ENCODE data around the gene ATP8B1. TPM values are rescaled to one million over a fixed set of nuclear protein-coding genes. Genes with fewer than 3 reads are reported as not detected.

Gene ATP8B1
- total RNA-seq, 1 experiment from 2014 or later = 1.1 TPM

GRCh38 chr18:57801761-57802212 lies 1.3 kb downstream of the ATP8B1 start:
- no CpG with 5 or more reads among the region's 26 CpGs for WGBS (ENCODE audit: extremely low coverage, insufficient read length, low lambda C conversion rate)
- H4K20me1 ChIP-seq (ENCODE audit: control insufficient read depth, insufficient read depth, insufficient read length) = no peaks in the 10 kb centered on the region

More at GRCh38 chr18:57801761-57802212, 1.3 kb downstream of the ATP8B1 start:
- Histone ChIP-seq H3K4me2 (ENCODE audit: insufficient read depth, insufficient read length, low read length) (peak overlapping the region; percentile 62), H2BK5ac (ENCODE audit: insufficient read length, low read length) (no peak overlapping the region), H2AFZ (ENCODE audit: low read length) (no peak overlapping the region), H4K5ac (ENCODE audit: insufficient read length, low read depth, low read length) (no peak overlapping the region), H3K27me3 (ENCODE audit: insufficient read depth, low read length) (peaks cover 24% of the 10 kb centered on the region; the same call in 1 of the 2 replicates), H3K9me3 (ENCODE audit: control insufficient read depth, low read depth, low read length) (no peaks in the 10 kb centered on the region), H3K9ac (ENCODE audit: extremely low read depth, insufficient read length, low read length) (no peak overlapping the region), H4K91ac (ENCODE audit: insufficient read length, low read depth, low read length) (no peak overlapping the region), H4K8ac (replicated peaks; ENCODE audit: insufficient read length, low read depth, low read length) (no peak overlapping the region), H2BK120ac (ENCODE audit: low read depth, low read length, poor library complexity, severe bottlenecking) (no peak overlapping the region), H3K27ac (ENCODE audit: insufficient read length, low read depth, low read length) (no peak overlapping the region), H3K18ac (ENCODE audit: insufficient read length, low read depth, low read length) (no peak overlapping the region), H3K4me1 (ENCODE audit: insufficient read depth, low read length) (no peaks in the 10 kb centered on the region; the same call in 1 of the 2 replicates), H2BK20ac (ENCODE audit: low read depth, low read length, poor library complexity, severe bottlenecking) (no peak overlapping the region), H3K23ac (ENCODE audit: insufficient read length, low read depth, low read length) (no peak overlapping the region), H2AK5ac (ENCODE audit: insufficient read length, low read length) (no peak overlapping the region), H3K23me2 (ENCODE audit: insufficient read length, low read depth, low read length, poor library complexity, severe bottlenecking) (peaks cover 24% of the 10 kb centered on the region), H3K79me1 (ENCODE audit: insufficient read depth, low read depth, low read length, poor library complexity, severe bottlenecking) (no peaks in the 10 kb centered on the region), H3T11ph (ENCODE audit: low read length) (no peak overlapping the region), H2BK12ac (ENCODE audit: insufficient read length, low read depth, low read length) (no peak overlapping the region), H3K4ac (ENCODE audit: low read depth, low read length) (no peak overlapping the region), H3K14ac (ENCODE audit: insufficient read depth, low read length) (no peak overlapping the region), H2BK15ac (ENCODE audit: low read depth, low read length) (no peak overlapping the region), H3K56ac (ENCODE audit: insufficient read length, low read depth, low read length) (no peak overlapping the region), H3K79me2 (ENCODE audit: insufficient read depth, low read length) (no peaks in the 10 kb centered on the region)
- Mint-ChIP-seq H3K4me1 (peaks cover 19 to 21% of the 10 kb centered on the region in 2 experiments), H3K27me3 (ENCODE audit: low read depth) (peaks cover 69% of the 10 kb centered on the region), H3K9me3 (no peaks in the 10 kb centered on the region), H3K27ac (no peak overlapping the region), H3K36me3 (ENCODE audit: insufficient read depth in 1 of 3, low read depth in 3 of 3) (no peaks in the 10 kb centered on the region; a peak in 1 of 7 replicates), H3K4me3 (peak overlapping the region; percentile 71 to 91)
- DNase-seq = peak; percentile 41
- no peak for TF ChIP-seq CTCF (conservative IDR thresholded peaks at IDR 0.05)

All from H9 (cell line).